Fibroblast of lung (primary cell): ENCODE results near the gene TNNT3.
"Not testable (repeated sequence)": the region's sequence is repeated elsewhere in the genome, so short reads cannot be mapped to it uniquely, and the experiment has no call there.

Experiments used
- CTCF ChIP-seq, 2 donors: IDR thresholded peaks in 1 of 2; conservative IDR thresholded peaks in 1 of 2; 1 replicate in 1 of 2; 2 replicates in 1 of 2; pipeline ENCODE4 v1.5.1; 2011 to 2012; ENCODE audit warnings: low read length in 2 of 2, control low read depth in 1 of 2, inconsistent platforms in 1 of 2, low read depth in 1 of 2, mild to moderate bottlenecking in 1 of 2
- EZH2 ChIP-seq: IDR thresholded peaks from 2 replicates; pipeline ENCODE4 v1.5.1; 2012; ENCODE audit warnings: low read length, control low read depth, mild to moderate bottlenecking; ENCODE audit errors: missing control alignments

GRCh38 chr11:1874441-1875092 lies 44.9 kb upstream of the TNNT3 start:
- TF ChIP-seq CTCF (conservative IDR thresholded peaks at IDR 0.05 in 1 of 2, IDR thresholded peaks at IDR 0.05 in 1 of 2; ENCODE audit: low read depth in 1 of 2, low read length in 2 of 2); EZH2: not testable (repeated sequence)
